ENCODE measurements around the gene AP3M1. TPM values are rescaled to one million over a fixed set of nuclear protein-coding genes. Genes with fewer than 3 reads are reported as not detected.

Gene AP3M1
- total RNA-seq, 1 donor from 2014 or later, result 58.3 TPM

GRCh38 chr10:74096777-74097176, 53.9 kb downstream of the AP3M1 start:
- Mint-ChIP-seq H3K27ac (no peak overlapping the region), H3K36me3 (peaks cover 38% of the 10 kb centered on the region), H3K4me3 (no peak overlapping the region), H3K27me3 (ENCODE audit: insufficient read depth, low read depth) (peaks cover 2% of the 10 kb centered on the region), H3K9me3 (no peaks in the 10 kb centered on the region), H3K4me1 (no peaks in the 10 kb centered on the region)
- Histone ChIP-seq H3K36me3 (peaks cover 16% of the 10 kb centered on the region), H3K4me1 (no peaks in the 10 kb centered on the region), H3K9ac (no peak overlapping the region), H3K27me3 (no peaks in the 10 kb centered on the region), H3K4me2 (no peak overlapping the region), H3K79me2 (ENCODE audit: low read depth) (no peaks in the 10 kb centered on the region), H3K4me3 (no peak overlapping the region), H3K9me3 (ENCODE audit: low read depth) (no peaks in the 10 kb centered on the region), H3K27ac (no peak overlapping the region), H3F3A (ENCODE audit: low read depth) (no peaks in the 10 kb centered on the region), H4K20me1 (ENCODE audit: low read depth) (no peaks in the 10 kb centered on the region), H2AFZ (replicated peaks) (no peak overlapping the region)
- DNase-seq (ENCODE audit: low spot score), result no peak
- TF ChIP-seq EZH2phosphoT487 (IDR thresholded peaks at IDR 0.05), result no peak

GRCh38 chr10:74094231-74094630, 56.4 kb downstream of the AP3M1 start:
- no peak overlapping the region for H2AFZ ChIP-seq (replicated peaks)
- no peak overlapping the region for H3K9ac ChIP-seq
- H4K20me1 ChIP-seq (ENCODE audit: low read depth), result no peaks in the 10 kb centered on the region
- Mint-ChIP-seq H3K9me3 (no peaks in the 10 kb centered on the region), H3K4me3 (no peak overlapping the region), H3K27me3 (ENCODE audit: insufficient read depth, low read depth) (peaks cover 2% of the 10 kb centered on the region), H3K27ac (no peak overlapping the region), H3K36me3 (peaks cover 36% of the 10 kb centered on the region), H3K4me1 (no peaks in the 10 kb centered on the region)
- no peaks in the 10 kb centered on the region for H3K4me1 ChIP-seq
- H3K27ac ChIP-seq, result no peak overlapping the region
- no peak overlapping the region for H3K4me3 ChIP-seq
- no peak overlapping the region for H3K4me2 ChIP-seq
- H3K9me3 ChIP-seq (ENCODE audit: low read depth), result no peaks in the 10 kb centered on the region
- no peaks in the 10 kb centered on the region for H3K27me3 ChIP-seq
- H3K79me2 ChIP-seq (ENCODE audit: low read depth), result no peaks in the 10 kb centered on the region
- no peaks in the 10 kb centered on the region for H3F3A ChIP-seq (ENCODE audit: low read depth)
- TF ChIP-seq EZH2phosphoT487 (IDR thresholded peaks at IDR 0.05) (no peak), CTCF (IDR thresholded peaks at IDR 0.05) (no peak), EZH2 (IDR thresholded peaks at IDR 0.05) (no peak)
- H3K36me3 ChIP-seq, result peaks cover 22% of the 10 kb centered on the region
- no peak for DNase-seq (ENCODE audit: low spot score)

- Mint-ChIP-seq H3K4me3 (no peak overlapping the region), H3K9me3 (no peaks in the 10 kb centered on the region), H3K4me1 (no peaks in the 10 kb centered on the region), H3K27me3 (ENCODE audit: insufficient read depth, low read depth) (peaks cover 2% of the 10 kb centered on the region), H3K36me3 (peaks cover 37% of the 10 kb centered on the region), H3K27ac (no peak overlapping the region)
- H3K4me3 ChIP-seq, result no peak overlapping the region
- H3F3A ChIP-seq (ENCODE audit: low read depth), result no peaks in the 10 kb centered on the region
- DNase-seq (ENCODE audit: low spot score), result no peak
- H3K4me2 ChIP-seq, result no peak overlapping the region
- H3K79me2 ChIP-seq (ENCODE audit: low read depth), result no peaks in the 10 kb centered on the region
- no peak overlapping the region for H3K27ac ChIP-seq
- no peak overlapping the region for H2AFZ ChIP-seq (replicated peaks)
- H3K36me3 ChIP-seq, result peaks cover 22% of the 10 kb centered on the region
- no peaks in the 10 kb centered on the region for H3K9me3 ChIP-seq (ENCODE audit: low read depth)
- TF ChIP-seq EZH2 (IDR thresholded peaks at IDR 0.05), result no peak
- TF ChIP-seq CTCF (IDR thresholded peaks at IDR 0.05), result no peak
- no peak for TF ChIP-seq EZH2phosphoT487 (IDR thresholded peaks at IDR 0.05)
- no peaks in the 10 kb centered on the region for H3K4me1 ChIP-seq
- no peaks in the 10 kb centered on the region for H3K27me3 ChIP-seq
- no peaks in the 10 kb centered on the region for H4K20me1 ChIP-seq (ENCODE audit: low read depth)
- no peak overlapping the region for H3K9ac ChIP-seq
Measured at GRCh38 chr10:74093530-74094164, 57.0 kb downstream of the AP3M1 start.

DNA sequence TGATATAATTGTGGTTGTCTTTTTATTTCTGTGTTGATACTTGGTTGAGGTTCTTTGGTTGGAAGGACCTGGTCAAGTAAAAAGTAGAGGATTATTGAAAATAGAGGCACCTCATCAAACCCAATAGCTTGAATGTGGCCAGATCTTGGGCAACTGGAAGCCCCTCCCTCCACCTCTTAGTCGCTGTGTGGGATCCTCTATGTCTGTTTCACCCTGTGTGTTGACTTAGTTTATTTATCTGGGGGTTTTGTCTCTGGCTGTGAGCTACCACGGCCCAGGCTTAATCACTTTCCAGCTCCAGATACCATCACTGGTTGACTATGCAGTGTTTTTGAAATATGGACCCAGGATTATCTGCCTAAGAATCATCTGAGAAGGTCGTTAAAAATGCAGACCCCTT, 58.3 kb downstream of the AP3M1 start:
- no peaks in the 10 kb centered on the region for H4K20me1 ChIP-seq (ENCODE audit: low read depth)
- H3K4me3 ChIP-seq, result no peak overlapping the region
- no peaks in the 10 kb centered on the region for H3K27me3 ChIP-seq
- Mint-ChIP-seq H3K4me3 (no peak overlapping the region), H3K36me3 (peaks cover 30% of the 10 kb centered on the region), H3K27me3 (ENCODE audit: insufficient read depth, low read depth) (peaks cover 2% of the 10 kb centered on the region), H3K27ac (no peak overlapping the region), H3K4me1 (no peaks in the 10 kb centered on the region), H3K9me3 (no peaks in the 10 kb centered on the region)
- no peaks in the 10 kb centered on the region for H3K4me1 ChIP-seq
- H3K4me2 ChIP-seq, result no peak overlapping the region
- TF ChIP-seq EZH2 (IDR thresholded peaks at IDR 0.05), result no peak
- TF ChIP-seq EZH2phosphoT487 (IDR thresholded peaks at IDR 0.05), result no peak
- TF ChIP-seq CTCF (IDR thresholded peaks at IDR 0.05), result no peak
- no peak overlapping the region for H3K9ac ChIP-seq
- H3K36me3 ChIP-seq, result peaks cover 21% of the 10 kb centered on the region
- H3K9me3 ChIP-seq (ENCODE audit: low read depth), result no peaks in the 10 kb centered on the region
- H2AFZ ChIP-seq (replicated peaks), result no peak overlapping the region
- no peaks in the 10 kb centered on the region for H3F3A ChIP-seq (ENCODE audit: low read depth)
- no peak for DNase-seq (ENCODE audit: low spot score)
- H3K79me2 ChIP-seq (ENCODE audit: low read depth), result no peaks in the 10 kb centered on the region
- no peak overlapping the region for H3K27ac ChIP-seq

Data from neural progenitor cell (in vitro differentiated cells).